Thymus (tissue), 11 donors: ENCODE measurements around the gene PWWP2B. TPM values are rescaled to one million over a fixed set of nuclear protein-coding genes. Genes with fewer than 3 reads are reported as not detected.

Experiments
- DNase-seq, 9 donors: peaks; one replicate each; pipeline ENCODE4 v3.0.0-alpha.2; 2013; ENCODE audit warnings: low spot score in 9 of 9, low read depth in 6 of 9, missing footprints in 1 of 9
- H3K27ac ChIP-seq, 2 donors: one replicate each; pipeline ENCODE4 v1.5.1; 2013; ENCODE audit warnings: control low read depth in 1 of 2, low read depth in 1 of 2, low read length in 1 of 2, mild to moderate bottlenecking in 1 of 2, moderate library complexity in 1 of 2
- H3K27me3 ChIP-seq, 2 donors: one replicate each; pipeline ENCODE4 v1.5.1; 2013; ENCODE audit warnings: low read length in 1 of 2; ENCODE audit not compliant: control insufficient read depth in 2 of 2, insufficient read depth in 1 of 2
- H3K36me3 ChIP-seq, 2 donors: one replicate each; pipeline ENCODE4 v1.5.1; 2013; ENCODE audit warnings: low read length in 1 of 2, mild to moderate bottlenecking in 1 of 2, moderate library complexity in 1 of 2; ENCODE audit not compliant: control insufficient read depth in 2 of 2, insufficient read depth in 2 of 2
- H3K4me1 ChIP-seq, 2 donors: one replicate each; pipeline ENCODE4 v1.5.1; 2013; ENCODE audit warnings: low read length in 2 of 2; ENCODE audit not compliant: control insufficient read depth in 2 of 2, insufficient read depth in 2 of 2
- H3K4me3 ChIP-seq, 2 donors: one replicate each; pipeline ENCODE4 v1.5.1; 2013; ENCODE audit warnings: low read length in 2 of 2, control low read depth in 1 of 2, mild to moderate bottlenecking in 1 of 2
- H3K9me3 ChIP-seq, 2 donors: one replicate each; pipeline ENCODE4 v1.5.1; 2013; ENCODE audit warnings: low read length in 1 of 2, mild to moderate bottlenecking in 1 of 2; ENCODE audit not compliant: control insufficient read depth in 2 of 2, insufficient read depth in 1 of 2
- whole genome bisulfite sequencing: extraction: QIAGEN DNeasy Blood & Tissue Kit; methylation state at CpG from one replicate; pipeline ENCODE4 v1.1.7; 2013; 5-methylcytosine and 5-hydroxymethylcytosine counted together
- polyA plus RNA-seq: library from polyadenylated mRNA; stranded (reverse); fragments of 200-250 nt; gene quantifications from one replicate; pipeline ENCODE4 v1.2.3, GENCODE V29; 2013
- total RNA-seq: library from RNA; stranded (reverse); fragments of 120-200 nt; gene quantifications from one replicate; pipeline ENCODE4 v1.2.4, GENCODE V29; 2013
- donor health status: healthy.

The PWWP2B gene
- total and polyA plus RNA-seq, 2 donors = 5.1 to 9.8 TPM

DNA sequence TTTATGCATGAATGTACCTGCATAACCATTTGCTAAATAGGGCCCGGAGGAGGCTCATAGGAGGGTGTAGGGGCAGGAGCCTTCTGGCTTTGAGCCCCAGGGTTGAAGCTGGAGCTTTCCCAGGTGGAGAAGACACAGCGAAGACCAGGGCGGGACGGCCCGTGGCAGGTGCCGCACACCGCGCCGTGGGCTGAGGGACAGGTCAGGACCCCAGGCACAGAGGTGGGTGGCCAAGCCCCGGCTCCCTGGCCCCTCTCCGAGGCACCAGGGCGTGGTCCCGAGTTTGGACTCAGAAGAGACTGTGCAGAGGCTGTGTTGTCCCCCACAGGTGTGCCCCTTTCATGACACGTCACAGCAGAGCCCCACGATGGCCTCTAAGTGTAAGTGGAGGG is 56.5 kb downstream of the PWWP2B start:
- DNase-seq = no peak
- H3K4me3 ChIP-seq = peak overlapping the region in 1 of 2 donors; percentile 21
- no peak overlapping the region for H3K27ac ChIP-seq
- no peaks in the 10 kb centered on the region for H3K9me3 ChIP-seq
- H3K4me1 ChIP-seq = peaks cover 8 to 36% of the 10 kb centered on the region in 2 donors
- H3K36me3 ChIP-seq = no peaks in the 10 kb centered on the region
- H3K27me3 ChIP-seq = peaks cover 0 to 4% of the 10 kb centered on the region in 2 donors
- 76% methylated on average over 15 of the region's 15 CpGs for WGBS

DNA sequence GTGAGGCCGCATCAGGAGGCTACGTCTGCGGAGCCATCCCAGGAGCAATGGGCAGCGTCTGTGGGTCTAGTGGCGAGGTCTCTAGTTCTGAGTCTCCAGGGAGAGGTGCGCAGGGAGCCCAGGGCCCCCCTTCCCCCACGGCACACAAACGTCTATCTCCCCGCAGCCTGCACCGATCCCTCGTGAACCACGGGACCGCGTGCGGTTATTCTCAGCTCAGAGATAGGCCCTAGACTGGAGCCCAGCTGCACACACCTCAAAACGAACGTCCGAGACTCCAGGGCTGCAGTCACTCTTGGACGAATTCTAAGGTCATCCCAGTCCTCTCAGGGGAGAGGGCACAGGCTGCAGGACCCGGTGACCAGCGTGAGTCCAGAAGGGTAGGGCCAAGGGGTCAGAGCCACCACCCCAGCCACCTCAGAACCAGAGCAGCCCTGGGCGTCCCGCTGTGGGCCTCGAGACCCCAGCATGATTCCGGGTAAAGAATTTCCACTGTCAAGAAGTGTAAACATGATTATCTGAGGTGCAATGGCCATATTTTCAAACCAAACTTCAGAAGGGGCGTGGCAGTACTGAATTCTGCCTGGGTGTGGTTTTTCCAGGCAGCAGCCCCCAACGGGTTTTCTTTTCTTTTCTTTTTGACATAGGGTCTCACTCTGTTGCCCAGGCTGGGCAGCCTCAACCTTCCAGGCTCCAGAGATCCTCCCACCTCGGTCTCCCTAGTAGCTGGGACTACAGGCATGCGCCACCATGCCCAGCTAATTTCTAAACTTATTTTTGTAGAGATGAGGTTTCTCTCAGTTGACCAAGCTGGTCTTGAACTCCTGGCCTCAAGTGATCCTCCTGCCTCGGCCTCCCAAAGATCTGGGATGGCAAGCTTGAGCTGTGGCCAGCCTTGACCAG is 57.5 kb downstream of the PWWP2B start:
- peaks cover 8 to 34% of the 10 kb centered on the region in 2 donors for H3K4me1 ChIP-seq
- DNase-seq = no peak
- 91% methylated on average over 30 of the region's 30 CpGs for WGBS
- H3K9me3 ChIP-seq = no peaks in the 10 kb centered on the region
- peaks cover 0 to 12% of the 10 kb centered on the region in 2 donors for H3K27me3 ChIP-seq
- H3K36me3 ChIP-seq = no peaks in the 10 kb centered on the region
- no peak overlapping the region for H3K4me3 ChIP-seq
- H3K27ac ChIP-seq = no peak overlapping the region

DNA sequence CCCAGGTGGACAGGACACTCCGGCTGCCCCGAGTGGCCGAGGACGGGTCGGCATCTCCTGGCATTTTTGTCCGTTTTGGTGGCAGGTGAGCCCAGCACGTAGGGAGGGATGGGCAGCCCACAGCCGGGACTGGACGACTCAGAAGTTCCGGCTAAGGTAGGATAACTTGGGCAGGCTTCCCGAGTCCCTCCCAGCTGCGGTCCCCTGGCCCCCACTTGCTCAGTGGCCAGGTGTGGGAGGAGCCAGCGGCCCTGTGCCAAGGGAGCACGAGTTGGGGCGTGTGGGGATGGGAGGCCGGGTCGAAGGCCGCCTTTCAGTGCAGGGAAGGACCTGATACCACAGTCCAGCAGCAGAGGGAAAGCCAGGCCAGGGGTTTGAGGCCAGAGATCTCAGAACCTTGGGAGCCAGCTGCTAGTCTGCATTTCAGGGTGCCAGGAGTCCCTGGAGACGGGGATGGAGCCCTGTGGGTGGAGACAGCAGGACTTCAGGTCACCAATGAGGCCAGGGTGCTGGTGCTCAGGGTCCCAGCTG is 58.5 kb downstream of the PWWP2B start:
- Histone ChIP-seq H3K4me1 (peaks cover 8 to 31% of the 10 kb centered on the region in 2 donors), H3K27me3 (peaks cover 0 to 13% of the 10 kb centered on the region in 2 donors), H3K4me3 (no peak overlapping the region), H3K9me3 (no peaks in the 10 kb centered on the region), H3K27ac (no peak overlapping the region), H3K36me3 (no peaks in the 10 kb centered on the region)
- DNase-seq = no peak
- 94% methylated on average over 19 of the region's 19 CpGs for WGBS

DNA sequence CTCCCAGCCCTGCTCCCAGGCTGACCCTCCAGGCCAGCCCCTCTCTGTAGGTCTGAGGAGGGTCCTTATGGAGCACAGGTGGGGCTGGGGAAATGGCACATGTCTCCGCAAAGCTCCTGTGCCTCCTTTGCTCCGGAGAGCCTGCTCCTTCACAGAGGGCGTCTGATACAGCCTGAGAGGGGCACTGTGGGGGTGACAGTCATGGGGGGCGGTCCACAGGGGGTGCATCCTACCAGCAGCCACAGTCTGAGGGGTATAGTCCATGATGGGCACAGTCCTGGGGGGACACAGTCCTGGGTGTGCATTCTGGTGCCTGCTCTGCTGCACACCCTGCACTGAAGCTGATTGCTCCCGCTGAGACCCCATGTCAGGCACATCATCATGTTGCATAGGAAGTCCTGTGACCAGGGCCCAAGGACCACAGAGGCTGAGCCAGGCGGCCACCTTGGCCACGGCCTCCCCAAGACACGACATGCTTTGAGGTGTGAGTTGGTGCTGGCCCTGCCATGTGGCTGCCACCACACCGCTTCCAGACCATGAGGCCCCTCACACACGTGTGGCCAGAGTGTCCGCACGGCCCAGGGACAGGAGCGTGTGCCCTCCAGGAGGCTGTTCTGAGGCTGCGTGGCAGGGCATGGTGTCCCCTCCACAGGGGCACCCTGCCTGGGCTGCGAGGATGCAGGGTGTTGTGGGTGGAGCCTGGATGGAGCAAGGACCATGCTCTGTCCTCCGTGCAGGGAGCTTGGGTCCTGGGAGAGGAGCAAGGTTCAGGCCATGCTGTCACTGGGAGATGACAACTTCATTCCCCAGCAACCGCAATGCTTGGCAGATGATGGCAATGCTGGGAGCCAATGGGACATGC is 59.2 kb downstream of the PWWP2B start:
- H3K27me3 ChIP-seq = peaks cover 0 to 15% of the 10 kb centered on the region in 2 donors
- 96% methylated on average over 17 of the region's 17 CpGs for WGBS
- no peak overlapping the region for H3K27ac ChIP-seq
- peaks cover 8 to 24% of the 10 kb centered on the region in 2 donors for H3K4me1 ChIP-seq
- DNase-seq = no peak
- no peaks in the 10 kb centered on the region for H3K36me3 ChIP-seq
- H3K4me3 ChIP-seq = no peak overlapping the region
- H3K9me3 ChIP-seq = no peaks in the 10 kb centered on the region

DNA sequence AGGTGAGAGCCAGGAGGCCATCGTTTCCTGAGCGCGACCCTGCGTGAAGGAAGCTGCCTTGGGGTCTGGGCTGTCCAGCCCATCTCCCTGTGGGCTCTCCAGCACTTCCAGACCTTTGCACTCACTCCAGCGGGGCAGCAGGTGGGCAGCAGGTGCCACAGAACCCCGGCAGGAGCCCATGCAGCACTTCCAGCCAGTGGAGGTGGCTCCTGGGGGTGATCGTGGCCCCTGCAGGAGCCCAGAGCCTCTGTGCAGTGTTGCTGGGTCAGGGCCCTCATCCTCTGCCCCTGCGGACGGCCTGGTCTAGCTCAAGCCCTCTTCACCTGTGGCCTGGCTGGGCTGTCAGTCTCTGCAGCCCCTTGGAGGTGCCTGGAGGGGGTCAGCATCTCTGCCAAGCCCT is 59.9 kb downstream of the PWWP2B start:
- no peak for DNase-seq
- WGBS = 95% methylated on average over 9 of the region's 9 CpGs

DNA sequence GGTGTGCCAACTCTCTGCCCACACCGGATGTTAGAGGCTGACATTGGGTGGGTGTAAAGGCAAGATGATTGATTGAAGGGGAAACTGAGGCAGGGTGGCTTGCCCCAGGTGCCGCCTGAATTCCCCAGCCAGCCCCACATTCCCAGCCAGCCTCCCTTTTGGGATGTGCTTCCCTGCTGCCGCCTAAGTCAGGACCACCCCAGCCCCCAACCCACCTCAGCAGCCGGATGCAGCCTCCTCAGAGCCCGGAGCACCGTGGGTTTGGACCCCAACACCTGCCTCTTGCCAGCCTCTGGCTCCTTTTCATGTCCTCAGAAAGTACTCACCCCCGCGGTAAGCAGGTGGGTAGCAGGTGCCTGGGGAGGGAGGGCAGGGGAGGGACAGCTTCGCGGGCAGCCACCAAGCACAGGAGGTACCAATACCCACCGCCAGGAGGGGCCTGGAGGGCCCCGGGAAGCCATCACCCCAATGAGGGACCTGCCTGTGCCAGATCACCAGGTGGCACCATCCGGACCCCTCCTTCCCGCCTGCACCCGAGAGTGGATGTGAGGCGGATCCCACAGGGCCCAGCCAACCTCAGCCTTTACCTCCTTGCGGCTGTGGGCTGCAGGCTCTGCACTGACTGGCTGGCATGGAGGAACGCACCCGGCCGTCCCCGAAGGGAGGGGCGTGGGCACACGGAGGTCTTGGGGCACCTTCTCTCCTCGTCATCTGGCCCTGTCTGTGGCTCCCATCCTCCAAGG is 60.5 kb downstream of the PWWP2B start:
- 79% methylated on average over 24 of the region's 24 CpGs for WGBS
- DNase-seq = peak in 2 of 9 donors; percentile 30 to 46
- H3K27me3 ChIP-seq = peaks cover 0 to 15% of the 10 kb centered on the region in 2 donors
- H3K4me1 ChIP-seq = peaks cover 7 to 11% of the 10 kb centered on the region in 2 donors
- H3K36me3 ChIP-seq = no peaks in the 10 kb centered on the region
- H3K27ac ChIP-seq = no peak overlapping the region
- no peak overlapping the region for H3K4me3 ChIP-seq
- no peaks in the 10 kb centered on the region for H3K9me3 ChIP-seq

More for the DNA sequence above, 59.9 kb downstream of the PWWP2B start:
- Histone ChIP-seq H3K27ac (no peak overlapping the region), H3K4me3 (no peak overlapping the region), H3K36me3 (no peaks in the 10 kb centered on the region), H3K9me3 (no peaks in the 10 kb centered on the region), H3K4me1 (peaks cover 8 to 17% of the 10 kb centered on the region in 2 donors), H3K27me3 (peaks cover 0 to 15% of the 10 kb centered on the region in 2 donors)

DNA sequence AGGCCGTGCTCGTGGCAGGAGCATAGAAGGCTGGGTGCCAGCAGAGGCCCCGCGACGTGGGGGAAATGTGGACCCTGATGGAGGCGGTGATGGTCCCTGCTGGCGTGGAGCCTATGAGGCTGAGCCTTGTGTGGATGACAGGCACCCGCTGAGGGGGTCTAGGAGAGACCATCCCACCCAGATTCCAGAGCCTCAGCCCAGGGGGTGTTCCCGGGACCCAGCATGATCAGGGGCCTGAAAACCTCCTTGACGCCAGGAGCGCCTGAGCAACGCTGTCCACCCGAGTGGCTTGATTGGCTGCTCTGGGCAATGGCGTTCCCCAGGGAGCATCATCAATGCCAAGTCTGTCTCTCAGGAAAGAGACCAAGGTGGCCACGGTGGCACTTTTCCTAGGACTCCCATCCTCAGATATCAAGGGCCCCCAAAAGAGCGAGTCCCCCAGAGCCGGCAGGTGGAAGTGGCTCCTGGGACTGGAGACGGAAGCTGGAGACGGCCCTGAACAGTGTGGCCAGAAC is 61.1 kb downstream of the PWWP2B start:
- H3K27me3 ChIP-seq = peaks cover 0 to 15% of the 10 kb centered on the region in 2 donors
- no peak overlapping the region for H3K4me3 ChIP-seq
- H3K36me3 ChIP-seq = no peaks in the 10 kb centered on the region
- no peak for DNase-seq
- WGBS = 73% methylated on average over 19 of the region's 19 CpGs
- no peak overlapping the region for H3K27ac ChIP-seq
- peaks cover 2 to 6% of the 10 kb centered on the region in 2 donors for H3K4me1 ChIP-seq
- no peaks in the 10 kb centered on the region for H3K9me3 ChIP-seq

DNA sequence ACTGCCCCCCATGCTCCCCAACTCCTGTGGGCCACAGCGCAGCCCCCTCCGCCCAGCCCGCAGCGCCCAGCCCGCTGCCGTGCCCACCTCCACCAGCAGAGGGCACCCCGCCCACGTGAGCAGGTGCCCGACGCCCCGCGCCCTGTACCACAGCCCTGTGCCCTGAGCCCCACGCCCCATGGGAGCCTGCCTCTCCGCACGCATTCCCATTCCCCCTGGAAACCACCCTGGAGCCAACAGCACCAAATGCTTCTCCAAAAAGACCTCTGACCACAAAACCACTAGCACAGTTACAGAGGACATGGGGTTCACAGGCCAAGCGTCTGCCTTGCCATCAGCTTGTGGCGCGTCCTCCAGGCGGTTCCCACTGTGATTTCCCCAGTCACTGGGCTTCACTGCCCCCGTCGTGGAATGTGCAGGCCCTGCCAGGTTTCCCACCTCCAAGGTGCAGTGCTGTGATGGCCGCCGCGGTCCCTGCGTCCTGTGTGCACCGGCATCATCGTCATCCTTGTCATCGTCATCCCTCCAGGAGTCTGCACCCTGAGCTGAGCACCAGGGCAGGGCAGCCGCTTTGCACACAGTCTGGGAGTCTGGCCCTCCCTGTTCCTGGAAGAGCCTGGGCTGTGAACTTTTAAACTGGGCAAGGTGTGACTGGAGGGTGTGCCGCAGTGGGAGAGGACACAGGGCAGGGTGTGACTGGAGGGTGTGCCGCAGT is 61.7 kb downstream of the PWWP2B start:
- Histone ChIP-seq H3K4me1 (peaks cover 0 to 2% of the 10 kb centered on the region in 2 donors), H3K27me3 (peaks cover 0 to 15% of the 10 kb centered on the region in 2 donors), H3K4me3 (no peak overlapping the region), H3K27ac (no peak overlapping the region), H3K9me3 (no peaks in the 10 kb centered on the region), H3K36me3 (no peaks in the 10 kb centered on the region)
- 46% methylated on average over 31 of the region's 31 CpGs for WGBS
- peak in 2 of 9 donors; percentile 59 to 69 for DNase-seq
